ENCODE results near the gene C3orf80.

DNA sequence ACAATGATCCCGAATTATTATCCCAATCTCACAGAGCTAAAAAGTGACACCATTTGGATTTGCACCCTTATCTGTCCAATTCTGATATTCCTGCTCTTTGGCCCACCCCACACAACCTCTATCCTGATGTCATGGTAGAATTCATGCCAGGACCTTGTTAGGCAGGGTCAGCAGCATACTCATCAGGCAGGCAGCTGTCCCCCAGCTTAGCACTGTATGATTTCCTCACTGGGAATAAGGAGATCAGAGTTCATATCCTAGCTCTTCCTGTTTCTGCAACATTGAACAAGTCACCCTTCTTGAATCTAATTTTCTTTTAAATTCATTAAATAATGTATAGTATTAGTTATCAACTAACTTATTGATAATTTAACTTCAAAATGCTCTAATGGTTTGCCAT, 12.0 kb upstream of the C3orf80 start:
- no peak for TF ChIP-seq TCF12 (IDR thresholded peaks at IDR 0.05; ENCODE audit: low read depth)
- TF ChIP-seq, protein P1, sequence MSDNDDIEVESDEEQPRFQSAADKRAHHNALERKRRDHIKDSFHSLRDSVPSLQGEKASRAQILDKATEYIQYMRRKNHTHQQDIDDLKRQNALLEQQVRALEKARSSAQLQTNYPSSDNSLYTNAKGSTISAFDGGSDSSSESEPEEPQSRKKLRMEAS (IDR thresholded peaks at IDR 0.05): no peak
- TF ChIP-seq CREB1 (IDR thresholded peaks at IDR 0.05; ENCODE audit: low read depth): no peak
- no peak for TF ChIP-seq YY1 (IDR thresholded peaks at IDR 0.05; ENCODE audit: low read depth)
- no peak for TF ChIP-seq FOXM1 (IDR thresholded peaks at IDR 0.05; ENCODE audit: borderline replicate concordance, low read depth)
- TF ChIP-seq, protein P2, sequence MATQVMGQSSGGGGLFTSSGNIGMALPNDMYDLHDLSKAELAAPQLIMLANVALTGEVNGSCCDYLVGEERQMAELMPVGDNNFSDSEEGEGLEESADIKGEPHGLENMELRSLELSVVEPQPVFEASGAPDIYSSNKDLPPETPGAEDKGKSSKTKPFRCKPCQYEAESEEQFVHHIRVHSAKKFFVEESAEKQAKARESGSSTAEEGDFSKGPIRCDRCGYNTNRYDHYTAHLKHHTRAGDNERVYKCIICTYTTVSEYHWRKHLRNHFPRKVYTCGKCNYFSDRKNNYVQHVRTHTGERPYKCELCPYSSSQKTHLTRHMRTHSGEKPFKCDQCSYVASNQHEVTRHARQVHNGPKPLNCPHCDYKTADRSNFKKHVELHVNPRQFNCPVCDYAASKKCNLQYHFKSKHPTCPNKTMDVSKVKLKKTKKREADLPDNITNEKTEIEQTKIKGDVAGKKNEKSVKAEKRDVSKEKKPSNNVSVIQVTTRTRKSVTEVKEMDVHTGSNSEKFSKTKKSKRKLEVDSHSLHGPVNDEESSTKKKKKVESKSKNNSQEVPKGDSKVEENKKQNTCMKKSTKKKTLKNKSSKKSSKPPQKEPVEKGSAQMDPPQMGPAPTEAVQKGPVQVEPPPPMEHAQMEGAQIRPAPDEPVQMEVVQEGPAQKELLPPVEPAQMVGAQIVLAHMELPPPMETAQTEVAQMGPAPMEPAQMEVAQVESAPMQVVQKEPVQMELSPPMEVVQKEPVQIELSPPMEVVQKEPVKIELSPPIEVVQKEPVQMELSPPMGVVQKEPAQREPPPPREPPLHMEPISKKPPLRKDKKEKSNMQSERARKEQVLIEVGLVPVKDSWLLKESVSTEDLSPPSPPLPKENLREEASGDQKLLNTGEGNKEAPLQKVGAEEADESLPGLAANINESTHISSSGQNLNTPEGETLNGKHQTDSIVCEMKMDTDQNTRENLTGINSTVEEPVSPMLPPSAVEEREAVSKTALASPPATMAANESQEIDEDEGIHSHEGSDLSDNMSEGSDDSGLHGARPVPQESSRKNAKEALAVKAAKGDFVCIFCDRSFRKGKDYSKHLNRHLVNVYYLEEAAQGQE (IDR thresholded peaks at IDR 0.05; ENCODE audit: low read depth): no peak
- TF ChIP-seq ZBTB7A (IDR thresholded peaks at IDR 0.05; ENCODE audit: low read depth): no peak
- no peak for TF ChIP-seq NFIC (IDR thresholded peaks at IDR 0.05)
- TF ChIP-seq EP300 (IDR thresholded peaks at IDR 0.05; ENCODE audit: borderline replicate concordance): no peak
- TF ChIP-seq RAD21 (IDR thresholded peaks at IDR 0.05; ENCODE audit: low read depth): no peak
- no peak for TF ChIP-seq TAF1 (IDR thresholded peaks at IDR 0.05; ENCODE audit: low read depth)
- no peak for TF ChIP-seq CEBPB (IDR thresholded peaks at IDR 0.05)
